A673 (cell line): Measurements from ENCODE around the gene ZNF281.

Experiments
- EZH2 ChIP-seq: fragments of 200-600 bp; sonication (generic); IDR thresholded peaks from 2 replicates; pipeline ENCODE4 v1.6.1; 2017; ENCODE audit warnings: borderline replicate concordance, low read depth, mild to moderate bottlenecking, mixed read lengths, antibody characterized with exemption, low read length; ENCODE audit not compliant: poor library complexity, severe bottlenecking
- TF ChIP-seq, protein P1 (sequence below): fragments of 300-800, 200-600 bp; sonication (generic); conservative IDR thresholded peaks from 2 replicates; pipeline ENCODE4 v1.5.1; 2017; ENCODE audit warnings: low read depth, mild to moderate bottlenecking, antibody characterized with exemption, low read length, moderate library complexity, mixed read lengths

DNA sequence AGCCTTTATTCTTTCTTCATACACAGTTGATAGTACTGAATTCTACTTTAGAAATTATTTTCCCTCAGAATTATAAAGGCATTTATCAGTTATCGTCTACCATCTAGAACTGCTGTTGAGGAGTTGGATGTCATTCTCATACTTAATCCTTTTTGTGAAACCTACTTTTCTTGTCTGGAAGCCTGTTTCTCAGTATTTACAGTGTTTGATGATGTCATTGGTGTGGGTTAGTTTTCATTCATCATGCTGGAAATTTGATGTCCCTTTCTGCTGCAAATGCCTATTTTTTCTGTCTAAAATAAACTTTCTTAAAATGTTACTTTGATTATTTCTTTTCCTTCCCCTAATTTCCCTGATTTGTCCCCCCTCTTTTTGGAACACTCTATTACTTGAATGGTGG, 22.8 kb upstream of the ZNF281 start:
- TF ChIP-seq, protein P1, sequence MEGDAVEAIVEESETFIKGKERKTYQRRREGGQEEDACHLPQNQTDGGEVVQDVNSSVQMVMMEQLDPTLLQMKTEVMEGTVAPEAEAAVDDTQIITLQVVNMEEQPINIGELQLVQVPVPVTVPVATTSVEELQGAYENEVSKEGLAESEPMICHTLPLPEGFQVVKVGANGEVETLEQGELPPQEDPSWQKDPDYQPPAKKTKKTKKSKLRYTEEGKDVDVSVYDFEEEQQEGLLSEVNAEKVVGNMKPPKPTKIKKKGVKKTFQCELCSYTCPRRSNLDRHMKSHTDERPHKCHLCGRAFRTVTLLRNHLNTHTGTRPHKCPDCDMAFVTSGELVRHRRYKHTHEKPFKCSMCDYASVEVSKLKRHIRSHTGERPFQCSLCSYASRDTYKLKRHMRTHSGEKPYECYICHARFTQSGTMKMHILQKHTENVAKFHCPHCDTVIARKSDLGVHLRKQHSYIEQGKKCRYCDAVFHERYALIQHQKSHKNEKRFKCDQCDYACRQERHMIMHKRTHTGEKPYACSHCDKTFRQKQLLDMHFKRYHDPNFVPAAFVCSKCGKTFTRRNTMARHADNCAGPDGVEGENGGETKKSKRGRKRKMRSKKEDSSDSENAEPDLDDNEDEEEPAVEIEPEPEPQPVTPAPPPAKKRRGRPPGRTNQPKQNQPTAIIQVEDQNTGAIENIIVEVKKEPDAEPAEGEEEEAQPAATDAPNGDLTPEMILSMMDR: no peak
- no peak for TF ChIP-seq EZH2
